Activated T-cell treated with anti-CD3 and anti-CD28 coated beads, Interleukin-2, amount 50 U/mL, for 48 hours (primary cell): Measurements from ENCODE around the gene E2F3.
A peak's percentile ranks its signal among the peaks of the same experiment; 100 is the strongest.

Experiments
- DNase-seq, 2 experiments: peaks; one replicate each; pipeline ENCODE4 v3.0.0-alpha.2; 2020

The E2F3 gene

DNA sequence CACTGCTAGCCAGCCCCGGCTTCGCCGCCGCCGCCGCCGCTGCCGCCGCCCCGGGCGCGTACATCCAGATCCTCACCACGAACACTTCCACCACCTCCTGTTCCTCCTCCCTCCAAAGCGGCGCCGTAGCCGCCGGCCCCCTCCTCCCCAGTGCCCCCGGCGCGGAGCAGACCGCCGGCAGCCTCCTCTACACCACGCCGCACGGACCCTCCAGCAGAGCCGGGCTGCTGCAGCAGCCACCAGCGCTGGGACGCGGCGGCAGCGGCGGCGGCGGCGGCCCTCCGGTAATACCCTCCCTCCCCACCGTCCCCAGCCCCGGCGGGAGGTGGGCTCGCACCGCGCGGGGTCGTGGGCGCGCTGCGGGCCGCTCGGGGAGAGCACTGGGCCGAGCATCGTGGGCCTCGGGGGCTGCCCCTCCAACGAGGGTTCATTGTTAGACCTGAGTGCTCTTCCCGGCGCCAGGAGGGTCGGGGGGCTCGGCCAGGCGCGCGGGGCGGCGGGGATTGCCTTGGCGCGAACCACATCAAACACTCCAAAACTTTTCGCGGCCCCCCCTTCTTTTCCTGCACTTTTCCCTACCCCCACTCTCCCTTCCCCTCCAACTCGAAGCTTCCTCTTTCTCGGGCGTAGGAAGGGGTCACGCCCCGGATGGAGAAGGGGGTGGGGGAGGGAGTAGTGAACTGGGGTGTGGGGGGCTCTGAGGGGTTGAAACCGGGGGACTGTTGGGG lies 827 bp downstream of the E2F3 start:
- DNase-seq = peak; percentile 58 to 67

- peak; percentile 92 to 94 for DNase-seq
Observed at GRCh38 chr6:20403070-20403765, 1.5 kb downstream of the E2F3 start.

DNA sequence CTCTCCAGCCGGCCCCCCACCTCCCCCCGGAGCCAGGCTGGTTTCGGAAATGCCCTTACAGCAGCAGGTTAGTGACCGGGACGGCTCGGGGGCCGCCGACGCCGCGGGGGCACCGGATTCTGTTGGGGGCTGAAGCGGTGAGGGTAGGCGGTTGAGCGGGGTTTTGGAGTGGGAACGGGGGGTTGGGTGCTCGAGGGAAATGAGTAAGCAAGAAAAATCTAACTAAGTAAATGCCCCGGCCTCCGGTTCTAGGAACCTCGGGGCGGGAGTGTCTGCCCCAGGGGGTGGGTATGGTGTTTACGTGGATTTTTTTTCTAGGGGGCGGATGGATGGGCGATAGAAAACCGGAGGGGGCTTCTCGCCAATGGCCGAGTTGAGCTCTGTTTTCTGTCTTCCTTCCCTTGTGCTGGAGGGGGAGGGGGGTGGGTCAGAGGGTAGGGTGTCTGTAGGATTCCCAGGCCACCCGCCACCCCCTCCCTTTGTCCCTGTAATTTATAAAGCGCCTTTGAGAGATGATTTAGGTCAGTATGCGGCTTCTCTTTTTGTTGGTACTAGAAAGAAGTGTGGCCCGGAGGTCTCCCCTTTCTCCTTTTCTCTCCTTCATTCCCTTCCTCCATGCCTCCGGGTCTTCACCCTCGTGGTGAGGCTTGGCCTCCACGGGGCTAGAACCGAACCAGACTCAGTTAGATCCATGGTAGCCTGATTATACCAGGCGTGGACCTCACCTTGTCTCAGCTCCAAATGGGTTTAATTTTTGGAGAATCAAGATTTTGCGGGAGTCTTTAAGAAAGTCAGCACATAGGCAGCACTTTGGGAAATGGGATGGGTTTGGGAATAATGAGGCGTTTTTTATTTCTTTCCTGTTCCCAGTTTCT lies 2.3 kb downstream of the E2F3 start:
- peak; percentile 87 to 88 for DNase-seq

DNA sequence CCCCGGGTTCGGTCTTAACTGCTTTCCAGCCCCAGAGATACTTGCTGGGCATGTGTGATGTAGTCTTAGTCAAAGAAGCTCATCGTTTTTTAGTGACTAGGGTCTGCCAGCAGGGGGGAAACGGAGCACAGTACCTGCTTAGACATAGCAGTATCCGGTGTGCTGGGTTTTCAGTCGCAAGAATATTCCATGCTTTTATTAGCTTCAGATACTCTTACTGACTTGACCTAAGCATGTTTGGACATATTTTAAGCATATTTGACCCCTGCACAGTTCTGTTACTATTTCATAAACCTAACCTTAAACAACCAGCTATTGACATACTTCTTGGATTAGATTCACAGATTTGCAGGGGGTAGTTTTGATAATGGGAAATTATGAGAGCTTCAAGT lies 3.0 kb downstream of the E2F3 start:
- DNase-seq = peak; percentile 68 to 72

DNA sequence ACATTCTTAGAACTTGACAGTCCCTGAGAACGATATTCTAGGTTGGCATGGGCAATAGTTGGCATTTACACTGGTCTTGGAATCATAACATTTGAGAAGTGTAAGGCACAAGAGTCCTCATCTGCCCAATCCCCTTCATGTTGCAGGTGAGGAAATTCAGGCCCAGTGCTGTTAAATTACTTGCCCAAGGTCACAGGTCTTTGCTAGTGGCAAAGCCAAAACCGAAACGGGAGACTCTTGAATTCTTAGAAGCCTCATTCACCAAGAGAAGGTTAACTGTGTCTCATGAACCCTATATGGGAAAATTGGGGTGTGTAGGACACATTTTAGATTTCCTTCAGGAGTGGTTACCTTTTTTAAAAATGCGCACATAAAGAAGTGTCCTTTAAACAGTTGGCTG lies 7.2 kb downstream of the E2F3 start:
- DNase-seq = no peak

DNA sequence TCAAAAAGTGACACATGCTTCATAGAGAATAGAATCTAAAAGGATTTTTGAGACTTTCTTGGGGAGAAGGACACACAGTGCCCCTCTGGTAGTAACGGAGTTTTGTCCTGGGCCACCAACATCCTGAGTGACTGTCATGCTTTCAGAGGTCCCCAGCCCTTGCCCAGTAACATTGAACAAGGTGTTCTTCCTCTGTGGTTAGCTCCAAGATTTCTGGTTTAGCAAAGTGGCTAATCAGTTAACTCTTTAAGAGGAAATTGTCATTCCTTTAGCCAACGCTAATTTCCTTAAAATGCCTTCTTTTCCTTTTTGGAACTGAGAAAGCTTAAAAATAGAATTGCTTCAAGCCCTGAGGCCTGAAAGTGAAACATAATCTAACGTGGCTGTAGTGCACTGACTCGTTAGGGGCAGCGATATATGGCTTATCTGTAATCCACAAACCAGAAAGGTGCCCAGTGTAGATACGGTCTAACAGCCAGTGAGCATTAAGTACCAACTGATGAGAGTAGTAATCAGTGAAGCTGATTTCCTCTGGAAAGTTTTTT lies 7.8 kb downstream of the E2F3 start:
- DNase-seq = no peak

DNA sequence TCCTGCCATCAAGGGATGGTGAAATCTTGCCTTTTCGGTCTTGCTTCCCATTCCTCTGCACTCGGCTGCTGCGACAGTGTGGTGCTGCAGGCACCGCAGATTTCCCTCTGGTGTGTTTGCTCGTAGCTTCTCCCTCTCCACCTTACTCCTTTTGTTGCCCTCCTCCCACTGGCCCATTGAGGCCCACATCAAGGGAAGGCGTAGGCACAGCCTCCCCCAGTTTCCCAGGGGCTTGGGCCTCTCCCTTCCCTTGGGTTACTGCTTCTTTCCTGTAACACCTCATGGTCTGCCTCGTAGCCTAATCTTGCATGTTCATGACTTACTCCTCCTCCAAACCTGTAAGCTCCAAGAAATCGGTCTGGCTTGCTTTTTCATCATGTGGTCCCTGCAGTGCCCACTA lies 9.9 kb downstream of the E2F3 start:
- no peak for DNase-seq

- DNase-seq = no peak
Observed at GRCh38 chr6:20411953-20412681, 10.4 kb downstream of the E2F3 start.

GRCh38 chr6:20412682-20413073 lies 11.0 kb downstream of the E2F3 start:
- DNase-seq = no peak

GRCh38 chr6:20413826-20414225 lies 12.1 kb downstream of the E2F3 start:
- no peak for DNase-seq

DNA sequence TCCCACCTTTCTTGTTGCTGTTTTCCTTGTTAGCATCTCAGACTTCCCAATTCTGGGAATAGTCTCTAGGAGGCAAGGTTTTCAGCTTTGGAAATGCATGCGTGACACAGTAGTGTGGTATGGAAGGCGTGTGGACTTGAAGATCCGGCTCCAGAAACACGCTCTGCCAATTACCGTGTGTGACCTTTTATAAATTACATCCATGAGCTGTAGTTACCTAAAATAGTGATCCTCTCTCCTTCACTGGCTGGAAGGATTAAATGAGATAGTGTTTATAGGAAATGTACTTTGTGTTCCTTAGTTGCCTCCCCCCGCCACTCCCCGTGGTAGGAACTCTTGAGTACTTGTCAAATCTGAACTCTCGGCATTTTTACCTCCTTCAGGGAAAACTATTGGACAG lies 13.0 kb downstream of the E2F3 start:
- no peak for DNase-seq

GRCh38 chr6:20415304-20415703 lies 13.6 kb downstream of the E2F3 start:
- no peak for DNase-seq

- DNase-seq = no peak
Observed at GRCh38 chr6:20415712-20416454, 14.2 kb downstream of the E2F3 start.

DNA sequence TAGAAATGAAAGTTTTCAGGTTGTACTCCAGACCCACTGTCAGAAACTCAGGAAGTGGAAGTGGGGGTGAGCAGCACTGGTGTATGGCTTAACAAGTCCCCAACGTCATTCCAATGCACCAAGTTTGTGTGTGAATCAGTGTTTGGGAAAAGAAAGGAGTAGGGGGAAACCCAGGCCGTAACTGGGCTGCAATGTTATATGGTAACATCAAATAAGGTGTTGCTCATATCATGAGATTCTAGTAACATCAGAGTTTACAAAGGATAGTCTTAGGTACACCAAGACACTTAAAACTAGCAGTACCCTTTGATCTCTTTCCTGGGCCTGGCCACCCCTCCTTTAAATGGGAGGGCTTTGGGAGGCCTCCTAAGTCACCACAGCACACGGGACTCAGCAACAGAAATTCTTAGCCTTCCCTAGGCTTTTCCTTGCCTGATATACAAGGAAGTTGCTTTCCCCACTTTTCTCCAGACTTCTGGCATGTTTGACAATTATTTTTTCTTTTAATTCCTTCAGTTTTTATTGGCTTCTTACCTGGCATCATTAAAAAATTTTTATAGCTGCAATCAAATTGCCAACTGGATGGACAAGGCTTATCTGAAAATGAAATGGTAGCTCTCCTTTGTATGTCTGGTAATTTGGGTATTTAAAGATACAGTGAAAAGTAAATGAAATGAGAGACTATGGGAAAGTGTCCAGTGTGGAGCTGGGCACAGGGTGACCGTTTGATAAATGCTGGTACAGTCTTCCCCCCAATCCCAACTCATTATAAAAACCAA lies 15.1 kb downstream of the E2F3 start:
- DNase-seq = no peak

DNA sequence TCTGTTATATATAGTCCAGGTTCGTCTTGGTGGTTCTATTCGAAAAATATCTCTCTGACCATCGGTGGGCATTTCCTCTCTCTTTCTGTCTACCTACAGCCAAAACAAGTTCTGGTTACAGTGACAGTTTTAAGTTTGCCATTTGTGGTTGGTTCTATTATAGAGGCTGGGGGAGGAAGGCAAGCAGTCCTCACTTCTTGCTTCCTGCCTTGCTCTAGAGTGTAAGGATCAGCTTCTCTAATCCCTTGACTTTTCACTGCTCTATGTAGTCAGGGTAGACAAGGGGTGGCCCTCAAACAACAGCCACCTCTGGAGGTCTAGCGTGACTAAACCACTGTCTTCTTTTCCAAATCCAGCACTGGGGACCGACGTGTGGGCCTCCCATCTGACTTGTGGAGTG lies 16.1 kb downstream of the E2F3 start:
- no peak for DNase-seq

- no peak for DNase-seq
Observed at GRCh38 chr6:20426177-20427082, 24.8 kb downstream of the E2F3 start.

DNA sequence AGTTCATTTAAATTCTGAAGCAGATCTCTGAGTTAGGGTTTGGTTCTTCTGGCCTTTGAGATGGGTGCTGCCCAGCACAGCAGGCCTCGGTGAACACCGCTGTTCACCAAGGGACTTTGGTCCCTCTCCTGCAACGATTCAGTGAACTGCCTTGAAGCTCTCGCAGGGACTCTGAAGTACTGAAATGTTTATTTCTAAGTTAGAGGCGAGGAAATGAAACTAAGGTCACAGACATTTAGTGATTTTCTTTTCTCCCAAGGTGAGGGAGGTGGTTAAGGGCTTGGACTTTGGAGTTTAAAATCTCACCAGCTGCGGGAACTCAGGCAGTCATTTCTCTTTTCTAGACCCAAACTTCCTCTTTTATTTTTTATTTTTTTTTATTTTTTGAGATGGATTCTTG lies 26.2 kb downstream of the E2F3 start:
- DNase-seq = no peak

DNA sequence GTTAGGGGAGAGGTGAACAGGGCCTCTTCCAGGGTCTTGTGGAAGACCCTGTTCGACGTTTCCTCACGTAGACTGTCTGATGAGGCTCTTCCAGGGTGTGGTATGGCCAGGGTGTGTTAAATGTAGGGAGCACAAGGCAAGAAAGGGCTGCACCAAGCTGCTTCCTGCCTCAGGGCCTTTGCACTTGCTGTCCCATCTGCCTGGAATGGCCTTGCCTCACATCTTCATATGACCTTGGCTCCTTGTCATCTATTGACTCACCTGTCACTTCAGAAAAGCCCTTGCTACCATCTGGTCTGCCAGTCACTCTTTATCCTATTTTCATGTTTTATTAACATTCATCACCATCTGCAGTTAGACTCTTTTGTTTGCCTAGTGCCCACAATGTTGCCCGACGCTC lies 31.0 kb downstream of the E2F3 start:
- no peak for DNase-seq

- DNase-seq = no peak
Observed at GRCh38 chr6:20433321-20433720, 31.6 kb downstream of the E2F3 start.

DNA sequence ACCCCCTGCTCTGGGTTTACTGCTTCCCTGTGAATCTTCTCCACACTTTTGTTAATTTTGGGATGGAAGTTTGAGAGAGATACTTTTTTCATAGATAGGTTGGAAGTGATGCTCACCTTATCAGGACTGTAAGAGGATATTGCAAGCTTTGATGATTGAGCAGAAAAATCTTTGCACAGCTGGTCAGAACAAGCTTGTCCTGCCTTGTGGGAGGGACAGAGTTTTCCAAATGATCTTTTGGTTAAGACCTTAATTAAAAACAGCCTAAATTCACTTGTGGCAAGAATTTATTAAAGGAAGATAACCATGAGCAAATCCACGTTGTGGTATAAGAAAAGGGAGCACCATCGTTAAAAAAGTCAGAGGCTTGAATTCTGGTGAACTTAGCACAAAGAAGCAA lies 32.2 kb downstream of the E2F3 start:
- DNase-seq = no peak
